Colon (tissue), 2 donors: ENCODE data around the gene TOR1A.
"Not testable (repeated sequence)": the region's sequence is repeated elsewhere in the genome, so short reads cannot be mapped to it uniquely, and the experiment has no call there.

ENCODE experiments used
- FAIRE-seq: peaks from 2 replicates; lab custom pipeline; 2012; peaks lifted over from hg19 to GRCh38; lab: Jason Lieb, UNC
- donor health status: control.
- donor health status: control.

Gene TOR1A

DNA sequence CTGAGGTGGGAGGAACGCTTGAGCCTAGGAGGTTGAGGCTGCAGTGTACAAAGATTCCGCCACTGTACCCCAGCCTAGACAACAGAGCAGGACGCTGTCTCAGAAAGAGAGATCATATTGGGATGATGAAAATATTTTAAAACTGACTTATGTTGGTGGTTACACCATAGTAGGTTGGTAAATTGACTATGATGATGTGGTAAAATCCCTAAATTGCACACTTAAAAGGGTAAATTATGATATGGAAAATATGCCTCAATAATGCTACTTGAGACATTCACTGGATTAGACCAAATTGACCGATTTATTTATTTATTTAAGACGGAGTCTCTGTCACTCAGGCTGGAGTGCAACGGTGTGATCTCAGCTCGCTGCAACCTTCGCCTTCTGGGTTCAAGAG is 42.8 kb downstream of the TOR1A start:
- no peak for FAIRE-seq

DNA sequence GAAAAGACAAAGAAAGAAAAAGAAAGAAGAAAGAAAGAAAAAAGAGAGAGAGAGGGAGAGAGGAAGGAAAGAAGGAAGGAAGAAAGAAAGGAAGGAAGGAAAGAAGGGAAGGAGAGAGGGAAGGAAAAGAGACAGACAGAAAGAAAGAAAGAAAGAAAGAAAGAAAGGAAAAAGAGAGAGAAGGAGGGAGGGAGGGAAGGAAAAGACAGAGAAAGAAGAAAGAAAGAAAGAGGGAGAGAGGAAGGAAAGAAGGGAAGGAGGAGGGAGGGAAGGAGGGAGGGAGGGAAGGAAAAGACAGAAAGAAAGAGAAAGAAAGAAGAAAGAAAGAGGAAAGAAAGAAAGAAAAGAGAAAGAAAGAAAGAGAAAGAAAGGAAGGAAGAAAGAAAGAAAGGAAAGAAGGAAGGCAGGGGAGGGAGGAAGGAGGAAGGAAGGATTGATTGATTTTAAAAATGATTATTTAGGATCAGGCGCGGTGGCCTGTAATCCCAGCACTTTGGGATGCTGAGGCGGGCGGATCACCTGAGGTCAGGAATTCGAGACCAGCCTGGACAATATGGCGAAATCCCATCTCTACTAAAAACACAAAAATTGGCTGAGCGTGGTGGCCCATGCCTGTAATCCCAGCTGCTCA is 44.3 kb downstream of the TOR1A start:
- FAIRE-seq = no peak

DNA sequence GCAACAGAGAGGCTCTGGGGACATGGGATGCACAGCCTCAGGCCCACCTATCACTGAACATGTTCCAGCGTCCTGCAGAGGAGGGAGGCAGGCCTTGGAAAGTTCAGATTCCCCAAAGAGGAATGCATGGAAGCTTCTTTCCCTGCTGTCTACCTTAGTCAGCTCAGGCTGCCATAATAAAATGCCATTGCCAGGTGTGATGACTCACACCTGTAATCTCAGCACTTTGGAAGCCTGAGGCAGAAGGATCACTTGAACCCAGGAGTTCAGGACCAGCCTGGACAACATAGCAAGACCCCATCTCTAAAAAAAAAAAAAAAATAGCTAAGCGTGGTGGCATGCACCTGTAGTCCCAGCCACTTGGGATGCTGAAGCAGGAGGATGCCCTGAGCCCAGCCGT is 45.5 kb downstream of the TOR1A start:
- FAIRE-seq = no peak

DNA sequence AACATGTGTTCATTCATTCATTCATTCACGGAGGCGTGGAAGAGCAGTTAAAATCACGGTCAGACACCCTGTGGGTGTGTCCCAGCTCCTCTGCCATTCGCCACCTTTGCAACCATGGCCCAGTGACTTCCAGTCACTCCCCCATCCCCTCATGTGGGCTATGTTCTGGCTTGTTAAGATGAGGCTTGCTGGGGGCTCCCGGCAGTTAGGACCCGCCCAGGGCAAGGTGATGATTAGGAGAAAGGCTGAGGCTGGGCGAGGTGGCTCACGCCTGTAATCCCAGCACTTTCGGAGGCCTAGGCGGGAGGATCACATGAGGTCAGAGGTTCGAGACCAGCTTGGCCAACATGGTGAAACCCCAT is 46.2 kb downstream of the TOR1A start:
- FAIRE-seq = no peak

DNA sequence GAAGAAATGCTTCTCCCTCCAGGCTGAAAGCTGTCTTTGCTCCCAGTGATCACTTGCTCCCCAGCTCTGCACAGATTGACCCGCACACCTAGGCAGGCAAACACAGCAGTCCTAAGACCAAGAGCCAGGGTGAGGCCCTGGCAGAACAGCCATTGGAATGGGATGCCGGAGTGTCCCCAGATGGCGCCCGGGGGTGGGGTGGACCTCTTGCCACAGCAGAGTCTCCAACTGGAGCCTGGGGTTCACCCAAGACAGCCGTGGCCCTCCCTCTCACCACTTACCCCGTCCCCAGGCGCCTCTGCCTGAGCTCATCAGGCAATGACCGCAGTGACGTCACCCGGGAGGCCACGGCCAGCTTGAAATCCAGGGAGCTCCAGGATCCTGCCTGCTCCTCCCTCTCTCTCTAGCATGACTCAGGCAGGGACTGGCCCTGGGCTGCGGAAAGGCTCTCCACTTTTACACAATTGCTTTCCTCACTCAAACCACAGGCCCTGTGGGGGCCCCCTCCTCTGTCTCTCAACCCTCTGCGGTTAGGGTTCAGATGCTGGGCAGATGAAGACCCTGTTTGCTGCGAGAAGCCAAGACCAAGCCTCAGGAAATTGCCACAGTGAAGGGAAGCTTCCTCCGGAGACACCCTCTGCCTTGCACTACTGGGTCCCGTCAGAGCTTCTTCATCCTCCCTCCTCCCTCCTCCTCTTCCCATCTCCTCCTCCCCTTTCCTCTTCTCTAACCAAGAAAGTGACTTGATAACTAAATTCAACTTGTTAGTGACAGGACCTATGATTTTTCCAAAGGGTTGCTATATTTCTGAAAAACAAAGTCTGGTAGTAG is 46.8 kb downstream of the TOR1A start:
- FAIRE-seq = no peak

DNA sequence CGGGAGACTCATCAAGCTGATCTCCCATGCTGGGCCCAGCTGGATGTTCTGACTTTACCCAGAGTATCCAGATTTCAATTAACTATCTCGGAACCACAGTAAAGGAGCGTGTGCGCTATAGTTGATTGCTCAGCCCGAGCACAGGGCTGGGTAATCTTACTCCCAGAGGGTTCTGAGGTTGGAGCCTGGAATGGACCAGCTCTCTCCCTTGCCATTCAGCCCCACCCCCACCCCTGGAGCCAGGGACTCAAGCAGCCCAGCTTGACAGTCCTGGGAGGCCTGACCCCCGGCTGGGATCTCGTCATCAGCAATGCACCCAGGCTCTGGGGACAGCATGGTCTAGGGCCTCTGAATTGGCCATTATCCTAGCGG is 47.4 kb downstream of the TOR1A start:
- FAIRE-seq = no peak

DNA sequence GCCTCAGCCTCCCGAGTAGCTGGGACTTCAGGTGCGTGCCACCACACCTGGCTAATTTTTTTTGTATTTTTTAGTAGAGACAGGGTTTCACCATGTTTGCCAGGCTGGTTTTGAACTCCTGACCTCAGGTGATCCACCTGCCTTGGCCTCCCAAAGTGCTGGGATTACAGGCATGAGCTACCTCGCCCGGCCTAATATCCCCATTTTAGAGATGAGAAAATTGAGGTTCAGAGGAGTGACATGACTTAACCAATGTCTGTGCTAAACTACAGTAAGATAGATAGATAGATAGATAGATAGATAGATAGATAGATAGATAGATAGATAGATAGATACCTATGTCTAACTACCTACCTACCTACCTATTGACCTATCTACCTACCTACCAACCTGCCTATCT is 47.8 kb downstream of the TOR1A start:
- FAIRE-seq = not testable (repeated sequence)

DNA sequence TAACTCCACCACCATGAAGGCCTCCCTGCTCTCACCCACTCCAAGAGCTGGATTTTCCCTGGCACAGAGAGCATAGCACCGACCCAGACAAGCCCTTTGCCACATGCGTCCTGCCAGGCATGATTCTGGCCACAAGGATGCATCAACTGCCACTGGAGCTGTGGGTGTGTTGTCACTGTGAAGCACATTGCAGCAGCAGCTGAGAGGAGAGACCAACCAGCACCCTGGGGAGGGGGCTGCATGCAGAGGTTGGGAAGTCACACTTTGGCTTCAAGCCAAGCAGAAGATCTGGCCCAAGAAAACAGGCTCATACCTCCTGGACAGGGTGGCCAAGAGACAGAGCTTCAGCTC is 48.5 kb downstream of the TOR1A start:
- FAIRE-seq = no peak

DNA sequence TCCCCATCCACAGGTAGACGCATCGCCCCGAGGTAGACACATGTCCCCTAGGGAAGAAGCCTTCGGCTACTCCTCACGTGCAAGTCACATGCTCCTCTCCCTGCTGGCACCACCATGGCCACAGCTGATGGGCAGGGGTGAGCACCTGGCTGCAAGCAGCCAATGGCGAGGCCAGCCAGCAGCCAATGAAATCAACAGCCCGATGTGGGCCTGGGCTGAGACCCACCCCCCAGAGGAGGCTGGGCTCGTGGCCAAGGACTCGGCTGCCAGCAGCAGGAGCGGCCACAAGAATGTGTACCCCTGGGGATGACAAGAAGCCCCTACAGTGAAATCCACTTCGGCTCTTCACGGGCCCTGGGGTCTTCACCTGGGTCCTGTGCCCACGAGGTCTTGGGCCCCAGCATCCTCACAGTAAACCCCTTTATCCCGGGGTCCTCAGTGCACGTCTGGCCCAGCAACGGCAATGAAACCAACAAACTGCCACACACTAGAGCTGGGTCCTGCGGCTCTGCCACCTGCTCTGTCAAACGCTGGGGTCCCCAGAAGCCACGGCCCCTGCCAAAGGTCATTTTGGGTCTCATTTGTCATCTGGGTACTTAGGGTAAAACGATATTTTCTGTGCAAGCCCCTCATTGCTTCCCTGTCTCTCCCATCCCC is 49.0 kb downstream of the TOR1A start:
- no peak for FAIRE-seq

DNA sequence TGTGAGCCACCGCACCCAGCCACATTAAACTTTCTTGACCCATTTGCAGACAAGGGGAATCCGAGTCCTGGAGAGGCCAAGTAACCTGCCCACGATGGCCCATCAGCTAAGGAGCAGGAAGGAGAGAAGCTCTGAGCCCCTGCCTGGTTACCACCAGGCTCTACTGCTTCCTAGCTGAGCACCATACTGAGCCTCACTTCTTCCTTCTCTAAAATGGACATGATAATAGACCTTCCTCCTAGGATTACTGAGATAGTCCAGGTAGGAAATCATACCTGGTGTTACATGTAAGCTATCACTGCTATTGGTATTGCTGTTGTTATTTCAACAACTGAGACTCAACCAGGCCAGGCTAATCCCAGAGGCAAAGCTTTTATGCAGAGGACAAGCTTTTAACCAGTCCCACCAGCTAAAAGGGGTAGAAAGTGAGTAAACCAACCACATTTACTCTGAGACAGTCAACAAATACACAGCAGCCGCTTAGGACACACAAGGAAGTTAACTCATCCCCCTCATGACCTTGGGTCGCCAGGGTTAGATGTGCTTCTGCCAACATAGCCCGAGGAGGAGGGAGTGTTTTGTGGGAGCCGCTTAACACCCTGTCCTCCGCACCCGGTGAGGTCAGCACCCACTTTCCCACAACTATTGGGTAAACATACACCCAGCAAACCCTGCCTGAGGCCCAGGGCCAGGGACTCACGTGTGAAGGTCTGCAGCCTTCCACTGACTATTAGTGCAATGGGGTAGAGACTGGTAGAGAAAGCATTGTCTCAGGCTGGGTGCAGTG is 50.5 kb downstream of the TOR1A start:
- FAIRE-seq = no peak

DNA sequence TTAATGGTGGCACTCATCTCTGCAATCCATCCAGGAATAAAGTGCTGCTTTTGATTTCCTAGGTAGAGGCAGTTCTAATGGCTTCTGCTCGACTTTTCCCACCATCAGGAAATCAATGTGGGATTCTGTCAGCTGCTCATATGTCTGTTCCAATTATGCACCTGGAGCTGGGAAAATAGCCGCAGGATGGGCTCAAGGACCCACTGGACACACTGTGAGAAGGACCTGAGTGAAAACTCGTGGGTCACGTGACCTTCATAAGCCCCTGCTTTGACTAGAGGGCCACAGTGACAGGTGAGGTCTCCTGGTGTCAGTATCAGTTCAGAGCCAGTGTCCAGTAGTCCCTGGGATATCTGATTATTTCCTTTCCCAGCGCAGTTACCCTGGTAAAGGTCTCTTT is 53.2 kb downstream of the TOR1A start:
- no peak for FAIRE-seq

DNA sequence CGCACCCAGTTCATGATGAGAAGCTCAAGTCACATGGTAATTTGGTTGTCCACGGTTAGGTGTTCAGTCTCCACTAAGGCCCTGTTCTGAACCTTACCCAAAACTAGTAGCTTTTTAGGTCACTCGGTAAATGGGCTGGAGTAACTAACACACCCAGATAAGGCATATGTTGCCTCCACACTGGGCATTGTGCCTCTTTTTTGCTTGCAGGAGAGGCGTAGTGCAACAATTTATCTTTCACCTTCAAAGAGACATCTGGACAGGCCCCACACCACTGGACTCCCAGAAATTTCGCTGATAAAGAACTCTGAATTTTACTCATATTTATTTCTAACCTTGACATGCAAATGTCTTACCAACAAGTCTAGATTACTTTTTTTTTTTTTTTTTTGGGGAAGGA is 54.3 kb downstream of the TOR1A start:
- no peak for FAIRE-seq

DNA sequence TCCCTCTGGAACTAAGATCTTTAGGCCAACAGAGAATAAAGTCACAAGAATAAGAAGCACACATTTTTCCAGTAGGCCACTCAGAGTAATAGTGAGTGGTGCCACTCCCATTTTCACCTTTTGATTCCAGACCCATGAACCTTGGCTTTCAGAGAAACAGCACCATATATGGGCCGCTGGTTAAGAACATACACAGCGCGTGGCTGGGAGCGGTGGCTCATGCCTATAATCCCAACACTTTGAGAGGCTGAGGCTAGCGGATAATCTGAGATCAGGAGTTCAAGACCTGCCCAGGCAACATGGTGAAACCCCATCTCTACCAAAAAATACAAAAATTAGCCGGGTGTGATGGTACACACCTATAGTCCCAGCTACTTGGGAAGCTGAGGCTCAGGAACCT is 55.5 kb downstream of the TOR1A start:
- FAIRE-seq = no peak

DNA sequence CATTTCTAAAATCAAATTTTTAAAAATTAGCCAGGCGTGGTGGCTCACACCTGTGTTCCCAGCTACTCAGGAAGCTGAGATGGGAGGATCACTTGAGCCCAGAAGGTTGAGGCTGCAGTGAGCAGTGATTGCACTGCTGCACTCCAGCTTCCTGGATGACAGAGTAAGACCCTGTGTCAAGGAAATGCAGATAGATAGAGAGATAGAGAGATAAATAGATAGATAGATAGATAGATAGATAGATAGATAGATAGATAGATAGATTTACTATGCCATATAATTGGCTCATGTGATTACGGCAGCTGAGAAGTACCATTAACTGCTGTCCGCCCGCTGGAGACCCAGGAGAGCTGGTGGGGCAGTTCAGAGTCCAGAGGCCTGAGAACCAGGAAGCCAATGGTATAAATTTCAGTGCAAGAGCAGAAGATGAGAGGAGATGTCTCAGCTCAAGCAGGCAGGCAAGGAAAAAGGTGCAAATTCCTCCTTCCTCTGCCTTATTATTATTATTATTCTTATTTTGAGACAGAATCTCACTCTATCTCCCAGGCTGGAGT is 58.1 kb downstream of the TOR1A start:
- FAIRE-seq = no peak

DNA sequence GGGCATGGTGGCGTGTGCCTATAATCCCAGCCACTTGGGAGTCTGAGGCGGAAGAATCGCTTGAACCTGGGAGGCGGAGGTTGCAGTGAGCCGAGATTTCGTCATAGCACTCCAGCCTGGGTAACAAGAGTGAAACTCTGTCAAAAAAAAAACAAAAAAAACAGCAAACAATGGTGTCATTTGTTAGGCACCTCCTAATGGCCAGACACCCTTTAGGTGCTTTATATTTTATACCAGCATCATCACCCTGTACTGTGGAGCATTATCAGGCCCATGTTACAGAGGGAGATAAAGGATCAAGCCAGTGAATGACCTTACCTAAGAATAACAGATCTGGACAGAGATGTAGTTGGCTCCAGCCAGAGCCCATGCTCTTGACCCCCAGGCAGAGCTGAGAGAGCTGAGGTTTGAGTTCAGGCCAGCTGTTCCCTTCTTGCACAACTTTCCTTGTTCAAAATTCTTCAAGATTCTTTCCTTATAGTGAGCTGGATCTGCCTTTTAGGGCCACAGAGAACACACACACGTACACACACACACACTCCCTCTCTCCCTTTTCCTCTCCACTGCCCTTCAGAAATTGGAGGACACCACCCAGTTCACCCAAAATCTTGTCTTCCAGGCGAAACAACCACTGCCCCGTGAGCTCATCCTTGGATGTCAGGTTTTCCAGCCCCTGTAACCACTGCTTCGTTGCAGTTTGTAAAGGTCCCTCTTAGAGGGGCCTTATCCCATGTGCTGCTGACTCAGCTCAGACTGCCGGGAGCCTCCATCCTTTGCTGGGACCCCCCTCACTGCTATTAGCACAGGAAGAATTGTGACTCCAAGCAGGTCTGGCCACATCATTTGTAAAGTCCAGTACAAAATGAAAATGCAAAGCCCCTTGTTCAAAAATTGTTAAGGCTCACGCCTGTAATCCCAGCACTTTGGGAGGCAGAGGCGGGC is 60.7 kb downstream of the TOR1A start:
- FAIRE-seq = no peak
